K562 treated with DMSO at 1 percent for 12 hours (cell line): Measurements from ENCODE around the gene HDAC9. TPM values are rescaled to one million over a fixed set of nuclear protein-coding genes. Genes with fewer than 3 reads are reported as not detected.

ENCODE experiments used
- total RNA-seq: library from RNA; unstranded; fragments of 300-600 nt; gene quantifications from 2 replicates; pipeline ENCODE4 v1.2.3, GENCODE V29; 2022; ENCODE audit not compliant: insufficient read depth

The HDAC9 gene
- total RNA-seq = 0.47 TPM in 1 of 2 replicates, not detected in the other

GRCh38 chr7:18495412-18496340, at the start of gene HDAC9:
Gene HDAC9 (plus strand): TSS chr7:18495749. CDS start chr7:18496303, 554 bp downstream.

